OCI-LY7 (cell line): ENCODE data around the gene ARHGEF17. TPM values are rescaled to one million over a fixed set of nuclear protein-coding genes. Genes with fewer than 3 reads are reported as not detected.

Experiments
- BruUV-seq: library from RNA; stranded (reverse); fragments of 400-500 nt; replicated peaks from 2 replicates; lab custom pipeline; 2021; lab: Mats Ljungman, UMichigan
- CTCF ChIA-PET: fragments of 300-600 bp; sonication (Branson Sonifier 250); formaldehyde crosslinking; loops from one replicate; lab custom pipeline; 2022; ENCODE audit warnings: antibody characterized with exemption; ENCODE audit not compliant: unreplicated experiment; lab: Charles Lee
- POLR2A ChIA-PET: fragments of 300-600 bp; sonication (Branson Sonifier 250); formaldehyde crosslinking; loops from one replicate; lab custom pipeline; 2022; ENCODE audit warnings: antibody characterized with exemption; lab: Charles Lee
- DNase-seq: peaks from one replicate; pipeline ENCODE4 v3.0.0-alpha.2; 2015; ENCODE audit warnings: low spot score
- H2AFZ ChIP-seq: fragments of 200-600 bp; sonication (generic), shearing (Covaris generic); 2 replicates; pipeline ENCODE4 v1.6.1; 2014; ENCODE audit warnings: mild to moderate bottlenecking, antibody characterized with exemption, low read length, moderate library complexity
- H3K27ac ChIP-seq: fragments of 200-600 bp; sonication (generic); 2 replicates; pipeline ENCODE4 v1.5.1; 2014; ENCODE audit warnings: mixed run types, low read depth, mild to moderate bottlenecking, moderate library complexity, low read length, inconsistent platforms; ENCODE audit not compliant: poor library complexity, severe bottlenecking
- H3K36me3 ChIP-seq: fragments of 200-600 bp; sonication (generic); 2 replicates; pipeline ENCODE4 v1.6.1; 2014; ENCODE audit warnings: mild to moderate bottlenecking, antibody characterized with exemption, low read length, moderate library complexity, mixed read lengths; ENCODE audit not compliant: insufficient read depth
- H3K4me1 ChIP-seq: fragments of 200-600 bp; sonication (generic); 2 replicates; pipeline ENCODE4 v1.5.1; 2014; ENCODE audit warnings: mild to moderate bottlenecking, low read length; ENCODE audit not compliant: insufficient read depth, poor library complexity, severe bottlenecking
- H3K4me2 ChIP-seq: fragments of 200-600 bp; sonication (generic); 2 replicates; pipeline ENCODE4 v1.6.1; 2014; ENCODE audit warnings: mild to moderate bottlenecking, low read length
- H3K4me3 ChIP-seq: fragments of 200-600 bp; sonication (generic); 2 replicates; pipeline ENCODE4 v1.5.1; 2014; ENCODE audit warnings: mild to moderate bottlenecking, low read depth, low read length; ENCODE audit not compliant: poor library complexity, severe bottlenecking
- H3K79me2 ChIP-seq: fragments of 200-600 bp; sonication (generic); 2 replicates; pipeline ENCODE4 v1.6.1; 2016; ENCODE audit warnings: low read depth, mild to moderate bottlenecking, low read length, moderate library complexity, mixed read lengths; ENCODE audit not compliant: insufficient read depth
- H3K9me2 ChIP-seq: fragments of 200-600 bp; sonication (generic); 2 replicates; pipeline ENCODE4 v1.6.1; 2016; ENCODE audit warnings: mild to moderate bottlenecking, low read length, mixed read lengths; ENCODE audit not compliant: insufficient read depth
- H3K9me3 ChIP-seq: fragments of 200-600 bp; sonication (generic); 2 replicates; pipeline ENCODE4 v1.6.1; 2014; ENCODE audit warnings: mild to moderate bottlenecking, mixed run types, low read length, mixed read lengths
- H4K20me1 ChIP-seq: fragments of 200-600 bp; sonication (generic); 2 replicates; pipeline ENCODE4 v1.6.1; 2014; ENCODE audit warnings: mild to moderate bottlenecking, antibody characterized with exemption, low read length, moderate library complexity, mixed read lengths; ENCODE audit not compliant: insufficient read depth
- EZH2phosphoT487 ChIP-seq: fragments of 200-600 bp; sonication (generic); IDR thresholded peaks from 2 replicates; pipeline ENCODE4 v1.6.1; 2018; ENCODE audit warnings: low read depth, borderline replicate concordance, mild to moderate bottlenecking, mixed run types, antibody characterized with exemption, low read length, moderate library complexity, mixed read lengths
- intact Hi-C: fragments of 100-400 bp; cut with micrococcal nuclease; formaldehyde crosslinking; loops from one replicate; pipeline ENCODE4 v1.10.0; 2022; ENCODE audit not compliant: unreplicated experiment
- total RNA-seq, 2 experiments: library from RNA; depleted of rRNA in 1 of 2; stranded (reverse); fragments of >200 nt in 1 of 2; shearing (Covaris generic) in 1 of 2; gene quantifications; 2 replicates each; pipeline ENCODE4 v1.2.3, GENCODE V29; 2014 to 2022
- TF ChIP-seq, protein P1 (sequence below): fragments of 200-600 bp; sonication (generic); conservative IDR thresholded peaks from 2 replicates; pipeline ENCODE4 v1.5.1; 2014; ENCODE audit warnings: mild to moderate bottlenecking, antibody characterized with exemption, low read length, moderate library complexity, mixed read lengths

ARHGEF17 gene
- total RNA-seq, 2 experiments from 2014 or later, result 0.19 to 1.4 TPM

- BruUV-seq, result no TSS peak
- Histone ChIP-seq H3K4me2 (no peak overlapping the region), H2AFZ (no peak overlapping the region), H3K9me3 (no peaks in the 10 kb centered on the region), H3K4me1 (no peaks in the 10 kb centered on the region), H4K20me1 (no peaks in the 10 kb centered on the region), H3K36me3 (peaks cover 41% of the 10 kb centered on the region; the same call in 1 of the 2 replicates), H3K9me2 (no peaks in the 10 kb centered on the region), H3K27ac (no peak overlapping the region), H3K79me2 (no peaks in the 10 kb centered on the region), H3K4me3 (no peak overlapping the region)
- intact Hi-C loops, result no loop called here
- CTCF ChIA-PET, result no interaction called here
- POLR2A ChIA-PET, result interaction anchor here (0.7 kb wide), 1 partner anchor 72 kb away, joined by 3 read pairs; no protein-coding TSS in a partner anchor
- TF ChIP-seq, protein P1, sequence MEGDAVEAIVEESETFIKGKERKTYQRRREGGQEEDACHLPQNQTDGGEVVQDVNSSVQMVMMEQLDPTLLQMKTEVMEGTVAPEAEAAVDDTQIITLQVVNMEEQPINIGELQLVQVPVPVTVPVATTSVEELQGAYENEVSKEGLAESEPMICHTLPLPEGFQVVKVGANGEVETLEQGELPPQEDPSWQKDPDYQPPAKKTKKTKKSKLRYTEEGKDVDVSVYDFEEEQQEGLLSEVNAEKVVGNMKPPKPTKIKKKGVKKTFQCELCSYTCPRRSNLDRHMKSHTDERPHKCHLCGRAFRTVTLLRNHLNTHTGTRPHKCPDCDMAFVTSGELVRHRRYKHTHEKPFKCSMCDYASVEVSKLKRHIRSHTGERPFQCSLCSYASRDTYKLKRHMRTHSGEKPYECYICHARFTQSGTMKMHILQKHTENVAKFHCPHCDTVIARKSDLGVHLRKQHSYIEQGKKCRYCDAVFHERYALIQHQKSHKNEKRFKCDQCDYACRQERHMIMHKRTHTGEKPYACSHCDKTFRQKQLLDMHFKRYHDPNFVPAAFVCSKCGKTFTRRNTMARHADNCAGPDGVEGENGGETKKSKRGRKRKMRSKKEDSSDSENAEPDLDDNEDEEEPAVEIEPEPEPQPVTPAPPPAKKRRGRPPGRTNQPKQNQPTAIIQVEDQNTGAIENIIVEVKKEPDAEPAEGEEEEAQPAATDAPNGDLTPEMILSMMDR, result no peak
- TF ChIP-seq EZH2phosphoT487, result no peak
- DNase-seq, result no peak
Observed at GRCh38 chr11:73397468-73398131, 89.5 kb downstream of the ARHGEF17 start.

DNA sequence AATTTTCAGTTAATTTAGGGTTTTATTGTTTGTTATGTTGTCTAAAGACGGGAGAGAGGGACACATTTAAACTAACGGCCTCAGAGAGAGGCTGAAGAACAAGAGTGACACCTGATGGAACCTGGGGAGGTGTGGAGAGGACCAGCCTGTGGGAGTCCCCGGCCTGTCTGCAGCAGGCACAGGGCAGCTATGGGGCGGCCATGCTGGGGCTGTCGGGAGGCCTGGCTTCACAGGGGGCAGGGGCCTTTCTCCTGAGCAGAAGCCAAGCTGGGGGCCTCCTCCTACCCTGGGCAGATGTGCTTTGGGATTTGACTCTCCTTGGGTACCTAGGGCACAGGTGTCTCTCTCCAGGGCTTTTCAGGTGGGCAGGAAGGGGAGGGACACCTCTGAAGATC is 90.1 kb downstream of the ARHGEF17 start:
- Histone ChIP-seq H3K4me2 (no peak overlapping the region), H3K79me2 (no peaks in the 10 kb centered on the region), H3K9me3 (no peaks in the 10 kb centered on the region), H3K9me2 (no peaks in the 10 kb centered on the region), H4K20me1 (no peaks in the 10 kb centered on the region), H3K4me1 (no peaks in the 10 kb centered on the region), H3K27ac (no peak overlapping the region), H2AFZ (no peak overlapping the region), H3K4me3 (no peak overlapping the region), H3K36me3 (peaks cover 37% of the 10 kb centered on the region; the same call in 1 of the 2 replicates)
- no peak for DNase-seq
- POLR2A ChIA-PET, result no interaction called here
- intact Hi-C loops, result no loop called here
- TF ChIP-seq, protein P1, result no peak
- no peak for TF ChIP-seq EZH2phosphoT487
- no TSS peak for BruUV-seq
- CTCF ChIA-PET, result no interaction called here

- H3K9me2 ChIP-seq, result no peaks in the 10 kb centered on the region
- no TSS peak for BruUV-seq
- peaks cover 36% of the 10 kb centered on the region; the same call in 1 of the 2 replicates for H3K36me3 ChIP-seq
- TF ChIP-seq, protein P1, result no peak
- no peak for TF ChIP-seq EZH2phosphoT487
- no peaks in the 10 kb centered on the region for H4K20me1 ChIP-seq
- no peaks in the 10 kb centered on the region for H3K4me1 ChIP-seq
- ChIA-PET CTCF (no interaction called here), POLR2A (no interaction called here)
- H2AFZ ChIP-seq, result no peak overlapping the region
- no peak for DNase-seq
- no peak overlapping the region for H3K4me2 ChIP-seq
- intact Hi-C loops, result no loop called here
- H3K4me3 ChIP-seq, result no peak overlapping the region
- no peaks in the 10 kb centered on the region for H3K9me3 ChIP-seq
- no peak overlapping the region for H3K27ac ChIP-seq
- H3K79me2 ChIP-seq, result no peaks in the 10 kb centered on the region
Observed at GRCh38 chr11:73398721-73399120, 90.6 kb downstream of the ARHGEF17 start.
